GM23248 (cell line): Measurements from ENCODE around the gene PAOX.

Experiments
- EZH2 ChIP-seq: fragments of 200-600 bp; sonication (generic); IDR thresholded peaks from 2 replicates; pipeline ENCODE4 v1.6.1; 2018; ENCODE audit warnings: antibody characterized with exemption, mild to moderate bottlenecking; ENCODE audit not compliant: insufficient read depth, poor library complexity, severe bottlenecking
- EZH2phosphoT487 ChIP-seq: fragments of 200-600 bp; sonication (generic); IDR thresholded peaks from 2 replicates; pipeline ENCODE4 v1.6.1; 2018; ENCODE audit warnings: antibody characterized with exemption, moderate library complexity, mild to moderate bottlenecking, low read depth; ENCODE audit not compliant: insufficient read depth

GRCh38 chr10:133329491-133330202 is 49.4 kb upstream of the PAOX start:
- TF ChIP-seq EZH2: no peak
- TF ChIP-seq EZH2phosphoT487: no peak
